Vagina (tissue), 2 donors: ENCODE measurements around the gene PIK3R3. TPM values are rescaled to one million over a fixed set of nuclear protein-coding genes. Genes with fewer than 3 reads are reported as not detected.
A peak's percentile ranks its signal among the peaks of the same experiment; 100 is the strongest.

ENCODE experiments used
- DNase-seq, 2 donors: peaks; one replicate each; pipeline ENCODE4 v3.0.0-alpha.2; 2017; ENCODE audit errors: extremely low spot score in 2 of 2
- H3K27ac ChIP-seq: fragments of 200-600 bp; sonication (generic); one replicate; pipeline ENCODE4 v1.5.1; 2019
- H3K27me3 ChIP-seq: fragments of 200-600 bp; sonication (generic); one replicate; pipeline ENCODE4 v1.5.1; 2019
- H3K36me3 ChIP-seq, 2 donors: fragments of 200-600 bp; sonication (generic); one replicate each; pipeline ENCODE4 v1.5.1; 2017 to 2019
- H3K4me1 ChIP-seq: fragments of 200-600 bp; sonication (generic); one replicate; pipeline ENCODE4 v1.5.1; 2019
- H3K4me3 ChIP-seq, 2 donors: fragments of 200-600 bp; sonication (generic); 1 replicate in 1 of 2; 2 replicates in 1 of 2; pipeline ENCODE4 v1.5.1; 2016 to 2019
- H3K9me3 ChIP-seq: fragments of 200-600 bp; sonication (generic); one replicate; pipeline ENCODE4 v1.5.1; 2019
- CTCF ChIP-seq, 3 experiments: fragments of 450-650 bp in 2 of 3; fragments of 200-600 bp in 1 of 3; sonication (generic) in 1 of 3; IDR thresholded peaks; one replicate each; pipeline ENCODE4 v1.5.1; 2017 to 2019; ENCODE audit warnings: antibody characterized with exemption in 3 of 3, mild to moderate bottlenecking in 2 of 3, moderate library complexity in 2 of 3
- POLR2A ChIP-seq, 2 donors: fragments of 450-650 bp; IDR thresholded peaks; one replicate each; pipeline ENCODE4 v1.6.1; 2017; ENCODE audit warnings: antibody characterized with exemption in 2 of 2, mild to moderate bottlenecking in 2 of 2, moderate library complexity in 2 of 2
- POLR2AphosphoS5 ChIP-seq, 2 donors: sonication (generic); formaldehyde crosslinking; IDR thresholded peaks; one replicate each; pipeline ENCODE4 v1.9.0; 2017; ENCODE audit warnings: antibody characterized with exemption in 2 of 2, mild to moderate bottlenecking in 2 of 2, low read depth in 1 of 2; ENCODE audit not compliant: insufficient read depth in 1 of 2
- intact Hi-C: fragments of 100-400 bp; cut with DNase I; formaldehyde crosslinking; loops from one replicate; pipeline ENCODE4 v1.15.1; 2023
- total RNA-seq: library from RNA; depleted of rRNA; stranded (reverse); fragments of >200 nt; gene quantifications from one replicate; pipeline ENCODE4 v1.2.3, GENCODE V29; 2016

PIK3R3 gene
- total RNA-seq = 27.0 TPM

GRCh38 chr1:46132529-46133180 is at the start of gene PIK3R3:
PIK3R3 (minus strand) TSS chr1:46132629; CDS start chr1:46131952, 677 bp downstream.
- intact Hi-C loops = loop anchor here (2.0 kb wide), 1 partner anchor 42 kb away; the partner anchor contains the start of gene TSPAN1
- peaks cover 25% of the 10 kb centered on the region for H3K4me1 ChIP-seq
- peak within 1 kb of the TSS; percentile 92 for H3K27ac ChIP-seq

GRCh38 chr1:46181343-46182260 is 49.2 kb upstream of the PIK3R3 start:
- TF ChIP-seq CTCF (IDR thresholded peaks at IDR 0.05) = no peak
- TF ChIP-seq POLR2A (IDR thresholded peaks at IDR 0.05) = no peak
- H3K27me3 ChIP-seq = no peaks in the 10 kb centered on the region
- H3K9me3 ChIP-seq = no peaks in the 10 kb centered on the region
- peaks cover 61% of the 10 kb centered on the region for H3K4me1 ChIP-seq
- no peaks in the 10 kb centered on the region for H3K36me3 ChIP-seq
- no peak for DNase-seq
- H3K27ac ChIP-seq = peak overlapping the region; percentile 78
- H3K4me3 ChIP-seq = no peak overlapping the region
- intact Hi-C loops = loop anchor here (2.0 kb wide), 1 partner anchor 145 kb away; no protein-coding TSS in a partner anchor

More at GRCh38 chr1:46132529-46133180, at the start of gene PIK3R3:
- peak; percentile 97 to 98 for DNase-seq
- TF ChIP-seq POLR2AphosphoS5 (IDR thresholded peaks at IDR 0.05; ENCODE audit: insufficient read depth in 1 of 2, low read depth in 1 of 2) (peak; percentile 93 to 95), POLR2A (IDR thresholded peaks at IDR 0.05) (peak in 1 of 2 donors; percentile 70), CTCF (IDR thresholded peaks at IDR 0.05) (no peak)
- H3K27me3 ChIP-seq = no peaks in the 10 kb centered on the region
- no peaks in the 10 kb centered on the region for H3K9me3 ChIP-seq
- peak within 1 kb of the TSS; percentile 61 to 71 for H3K4me3 ChIP-seq
- H3K36me3 ChIP-seq = no peaks in the 10 kb centered on the region

- Histone ChIP-seq H3K27ac (peak overlapping the region; percentile 78), H3K36me3 (no peaks in the 10 kb centered on the region), H3K27me3 (no peaks in the 10 kb centered on the region), H3K9me3 (no peaks in the 10 kb centered on the region), H3K4me3 (no peak overlapping the region), H3K4me1 (peaks cover 56% of the 10 kb centered on the region)
- TF ChIP-seq CTCF (IDR thresholded peaks at IDR 0.05) = no peak
- TF ChIP-seq POLR2A (IDR thresholded peaks at IDR 0.05) = no peak
- TF ChIP-seq POLR2AphosphoS5 (IDR thresholded peaks at IDR 0.05; ENCODE audit: insufficient read depth in 1 of 2, low read depth in 1 of 2) = no peak
- intact Hi-C loops = loop anchor here (2.0 kb wide), 1 partner anchor 143 kb away; no protein-coding TSS in a partner anchor
- no peak for DNase-seq
Observed at GRCh38 chr1:46180082-46180616, 47.7 kb upstream of the PIK3R3 start.

- H3K27ac ChIP-seq = peak overlapping the region; percentile 19
- no peak overlapping the region for H3K4me3 ChIP-seq
- H3K27me3 ChIP-seq = no peaks in the 10 kb centered on the region
- no peaks in the 10 kb centered on the region for H3K36me3 ChIP-seq
- no peaks in the 10 kb centered on the region for H3K9me3 ChIP-seq
- intact Hi-C loops = loop anchor here (2.0 kb wide), 1 partner anchor 143 kb away; no protein-coding TSS in a partner anchor
- TF ChIP-seq CTCF (IDR thresholded peaks at IDR 0.05) (peak; percentile 75 to 91 (median 90)), POLR2A (IDR thresholded peaks at IDR 0.05) (no peak), POLR2AphosphoS5 (IDR thresholded peaks at IDR 0.05; ENCODE audit: insufficient read depth in 1 of 2, low read depth in 1 of 2) (peak in 1 of 2 donors; percentile 66)
- H3K4me1 ChIP-seq = peaks cover 56% of the 10 kb centered on the region
- no peak for DNase-seq
Observed at GRCh38 chr1:46179138-46180081, 47.0 kb upstream of the PIK3R3 start.
